SK-N-SH (cell line): ENCODE data around the gene NAXD. TPM values are rescaled to one million over a fixed set of nuclear protein-coding genes. Genes with fewer than 3 reads are reported as not detected.

Source experiments
- CTCF ChIA-PET: fragments of 300-600, 350-600 bp; formaldehyde crosslinking; extraction: SDS; loops from one replicate; lab custom pipeline; 2021; lab: Yijun Ruan, JAX
- POLR2A ChIA-PET: fragments of 350-600 bp; sonication (Branson Sonifier 250); formaldehyde crosslinking; extraction: SDS; loops from one replicate; lab custom pipeline; 2020; ENCODE audit warnings: antibody characterized with exemption, inconsistent platforms; lab: Yijun Ruan, JAX
- DNase-seq: peaks from one replicate; pipeline ENCODE4 v3.0.0; 2012
- H2AFZ ChIP-seq: fragments of 200-600 bp; sonication (generic); 2 replicates; pipeline ENCODE4 v1.8.1; 2016; ENCODE audit warnings: antibody characterized with exemption, mild to moderate bottlenecking, low read depth
- H3F3A ChIP-seq: fragments of 200-600 bp; sonication (generic); replicated peaks from 2 replicates; pipeline ENCODE3; 2016; ENCODE audit warnings: antibody characterized with exemption, mild to moderate bottlenecking; ENCODE audit not compliant: insufficient read depth
- H3K27ac ChIP-seq, 2 experiments: fragments of 200-500 bp in 1 of 2; fragments of 200-600 bp in 1 of 2; sonication (Bioruptor generic) in 1 of 2; sonication (generic), shearing (Covaris generic) in 1 of 2; 2 replicates each; pipeline versions ENCODE4 v1.5.1 to v1.6.1; 2014 to 2016; ENCODE audit warnings: low read depth in 2 of 2, inconsistent platforms in 1 of 2, low read length in 1 of 2, mild to moderate bottlenecking in 1 of 2, mixed read lengths in 1 of 2
- H3K27me3 ChIP-seq: fragments of 200-600 bp; sonication (generic), shearing (Covaris generic); 2 replicates; pipeline ENCODE4 v1.6.1; 2016; ENCODE audit warnings: mixed run types; ENCODE audit not compliant: insufficient read depth
- H3K36me3 ChIP-seq, 2 experiments: fragments of 200-500 bp in 1 of 2; fragments of 200-600 bp in 1 of 2; sonication (Bioruptor generic) in 1 of 2; sonication (generic) in 1 of 2; replicated peaks in 1 of 2; 2 replicates each; pipeline versions ENCODE3 to v1.5.1; 2014 to 2016; ENCODE audit warnings: low read length in 1 of 2, mild to moderate bottlenecking in 1 of 2; ENCODE audit not compliant: insufficient read depth in 2 of 2, control insufficient read depth in 1 of 2
- H3K4me1 ChIP-seq, 2 experiments: fragments of 200-500 bp in 1 of 2; fragments of 200-600 bp in 1 of 2; sonication (Bioruptor generic) in 1 of 2; sonication (generic), shearing (Covaris generic) in 1 of 2; 2 replicates each; pipeline versions ENCODE4 v1.5.1 to v1.6.1; 2014 to 2016; ENCODE audit warnings: low read depth in 1 of 2, low read length in 1 of 2, mixed run types in 1 of 2; ENCODE audit not compliant: insufficient read depth in 2 of 2, control insufficient read depth in 1 of 2
- H3K4me2 ChIP-seq: fragments of 200-600 bp; sonication (generic), shearing (Covaris generic); 2 replicates; pipeline ENCODE4 v1.6.1; 2017; ENCODE audit warnings: mixed run types
- H3K4me3 ChIP-seq, 2 experiments: fragments of 200-500 bp in 1 of 2; fragments of 200-600 bp in 1 of 2; sonication (Bioruptor generic) in 1 of 2; sonication (generic), shearing (Covaris generic) in 1 of 2; 2 replicates each; pipeline versions ENCODE4 v1.5.1 to v1.8.1; 2014 to 2016; ENCODE audit warnings: low read depth in 2 of 2, inconsistent platforms in 1 of 2, low read length in 1 of 2, mild to moderate bottlenecking in 1 of 2, mixed read lengths in 1 of 2, moderate library complexity in 1 of 2
- H3K79me2 ChIP-seq: fragments of 200-600 bp; sonication (generic); 2 replicates; pipeline ENCODE4 v1.8.1; 2017; ENCODE audit warnings: mild to moderate bottlenecking; ENCODE audit not compliant: insufficient read depth
- H3K9ac ChIP-seq: fragments of 200-600 bp; sonication (generic); 2 replicates; pipeline ENCODE4 v1.6.1; 2017; ENCODE audit warnings: mixed run types
- H3K9me2 ChIP-seq: fragments of 200-600 bp; sonication (generic); 2 replicates; pipeline ENCODE4 v1.6.1; 2017; ENCODE audit warnings: mixed run types
- H3K9me3 ChIP-seq: fragments of 200-600 bp; sonication (generic); 2 replicates; pipeline ENCODE4 v1.6.1; 2017; ENCODE audit warnings: mixed run types, mild to moderate bottlenecking, moderate library complexity
- H4K20me1 ChIP-seq: fragments of 200-600 bp; sonication (generic); 2 replicates; pipeline ENCODE4 v1.6.1; 2017; ENCODE audit warnings: mild to moderate bottlenecking, mixed run types; ENCODE audit not compliant: insufficient read depth
- CHD2 ChIP-seq: fragments of 150-350 bp; IDR thresholded peaks from 2 replicates; pipeline ENCODE4 v1.6.1; 2018; ENCODE audit warnings: low read length; ENCODE audit not compliant: partially characterized antibody
- EZH2phosphoT487 ChIP-seq: fragments of 200-600 bp; sonication (generic); IDR thresholded peaks from 2 replicates; pipeline ENCODE4 v1.6.1; 2017; ENCODE audit warnings: low read depth, mixed run types, mild to moderate bottlenecking, antibody characterized with exemption, moderate library complexity, borderline replicate concordance
- FOSL2 ChIP-seq: IDR thresholded peaks from 2 replicates; pipeline ENCODE4 v1.4.0; 2012; ENCODE audit warnings: low read depth, mild to moderate bottlenecking, moderate library complexity, borderline replicate concordance
- FOXM1 ChIP-seq: IDR thresholded peaks from 2 replicates; pipeline ENCODE4 v1.4.0; 2012; ENCODE audit warnings: low read depth, mild to moderate bottlenecking
- GABPA ChIP-seq: IDR thresholded peaks from 2 replicates; pipeline ENCODE4 v1.4.0; 2012; ENCODE audit warnings: low read depth, mild to moderate bottlenecking
- GATA2 ChIP-seq: sonication (generic); formaldehyde crosslinking; IDR thresholded peaks from 2 replicates; pipeline ENCODE4 v1.5.0; 2020; ENCODE audit warnings: mild to moderate bottlenecking, missing genetic modification reagents
- JUND ChIP-seq: IDR thresholded peaks from 2 replicates; pipeline ENCODE4 v1.4.0; 2012
- MXI1 ChIP-seq: IDR thresholded peaks from 2 replicates; pipeline ENCODE4 v1.6.1; 2012; ENCODE audit warnings: mild to moderate bottlenecking, low read depth, low read length, improper control_type of control experiment
- NFIC ChIP-seq: IDR thresholded peaks from 2 replicates; pipeline ENCODE4 v1.4.0; 2012; ENCODE audit warnings: borderline replicate concordance
- NRF1 ChIP-seq: IDR thresholded peaks from 2 replicates; pipeline ENCODE4 v1.6.1; 2012; ENCODE audit warnings: low read depth, mild to moderate bottlenecking, low read length
- RAD21 ChIP-seq: IDR thresholded peaks from 2 replicates; pipeline ENCODE4 v1.6.1; 2012; ENCODE audit warnings: mild to moderate bottlenecking, low read length
- RCOR1 ChIP-seq: fragments of 150-350 bp; IDR thresholded peaks from 2 replicates; pipeline ENCODE4 v1.6.1; 2017; ENCODE audit warnings: antibody characterized with exemption, low read length
- SIN3A ChIP-seq: IDR thresholded peaks from 2 replicates; pipeline ENCODE4 v1.6.1; 2012; ENCODE audit warnings: low read depth, mild to moderate bottlenecking, low read length, moderate library complexity, borderline replicate concordance
- SMC3 ChIP-seq: IDR thresholded peaks from 2 replicates; pipeline ENCODE4 v1.6.1; 2012; ENCODE audit warnings: low read depth, low read length, improper control_type of control experiment
- TAF1 ChIP-seq: IDR thresholded peaks from 2 replicates; pipeline ENCODE4 v1.6.1; 2012; ENCODE audit warnings: low read depth, mild to moderate bottlenecking, low read length, moderate library complexity, borderline replicate concordance
- TCF12 ChIP-seq: IDR thresholded peaks from 2 replicates; pipeline ENCODE4 v1.4.0; 2012
- TEAD4 ChIP-seq: IDR thresholded peaks from 2 replicates; pipeline ENCODE4 v1.4.0; 2012; ENCODE audit warnings: mild to moderate bottlenecking, borderline replicate concordance; ENCODE audit not compliant: insufficient read depth
- WGBS: methylation state at CpG from one replicate; pipeline ENCODE4 v1.1.6; 2017; ENCODE audit warnings: low lambda C conversion rate; 5-methylcytosine and 5-hydroxymethylcytosine counted together
- polyA plus RNA-seq, 3 experiments: library from polyadenylated mRNA; depleted of rRNA; stranded (reverse); fragments of >200 nt; gene quantifications; 2 replicates each; pipeline ENCODE4 v1.2.3, GENCODE V29; 2012
- TF ChIP-seq, protein P1 (sequence below): IDR thresholded peaks from 2 replicates; pipeline ENCODE4 v1.4.0; 2012; ENCODE audit warnings: low read depth, borderline replicate concordance
- TF ChIP-seq, protein P2 (sequence below): fragments of 150-350 bp; IDR thresholded peaks from 2 replicates; pipeline ENCODE4 v1.6.1; 2017; ENCODE audit warnings: antibody characterized with exemption, low read length, low read depth, borderline replicate concordance
- TF ChIP-seq, protein P3 (sequence below): fragments of 200-600 bp; sonication (generic); IDR thresholded peaks from 2 replicates; pipeline ENCODE4 v1.6.1; 2017; ENCODE audit warnings: antibody characterized with exemption, mild to moderate bottlenecking, moderate library complexity

The NAXD gene
- polyA plus RNA-seq, 1 of the 3 experiments (the other 2 are of a cell fraction) = 32.4 TPM

DNA sequence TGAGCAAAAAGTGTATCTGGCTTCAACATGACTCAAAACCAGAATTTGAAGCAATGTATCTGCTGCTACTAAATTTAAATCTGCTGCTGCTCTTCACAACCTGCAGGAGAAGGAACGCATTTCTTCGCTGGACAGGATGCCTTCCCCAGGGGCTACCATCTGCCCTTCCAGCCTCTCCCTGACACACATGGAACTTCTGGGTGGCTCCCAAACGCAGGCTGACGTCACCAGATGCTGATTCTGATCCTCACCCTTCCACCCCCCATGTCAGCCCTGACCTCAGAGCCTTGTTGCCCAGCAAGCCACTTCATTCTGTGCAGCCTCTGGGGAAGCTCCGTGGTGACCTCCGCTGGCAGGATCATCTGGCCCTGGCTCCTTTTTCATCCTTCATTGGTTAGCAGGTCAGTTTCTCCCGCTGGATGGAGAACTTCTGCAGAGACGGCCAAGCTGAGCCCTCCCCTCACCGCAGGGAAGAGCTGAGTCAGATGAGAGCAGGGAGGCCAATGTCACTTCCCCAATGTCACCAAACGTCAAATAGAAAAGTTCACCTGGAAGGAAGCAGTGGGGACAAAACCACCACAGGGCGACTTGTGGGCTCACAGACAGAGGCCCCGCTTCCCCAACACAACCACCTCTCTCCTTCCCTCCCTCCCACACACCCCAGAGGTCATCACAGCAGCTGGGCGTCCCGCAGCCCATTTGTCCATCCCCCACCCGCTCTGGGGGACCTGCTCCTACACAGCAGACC is 39.8 kb upstream of the NAXD start:
- Histone ChIP-seq H3F3A (no peaks in the 10 kb centered on the region), H2AFZ (no peak overlapping the region), H3K9me2 (no peaks in the 10 kb centered on the region), H3K27ac (no peak overlapping the region), H3K9me3 (no peaks in the 10 kb centered on the region), H3K4me1 (peaks cover 0 to 4% of the 10 kb centered on the region in 2 experiments; a peak in 1 of 4 replicates), H3K4me3 (no peak overlapping the region)
- WGBS = 55% methylated on average over 10 of the region's 15 CpGs
- peak; percentile 44 for DNase-seq
- POLR2A ChIA-PET = no interaction called here
- peak; percentile 37 for TF ChIP-seq RAD21
- TF ChIP-seq, protein P1, sequence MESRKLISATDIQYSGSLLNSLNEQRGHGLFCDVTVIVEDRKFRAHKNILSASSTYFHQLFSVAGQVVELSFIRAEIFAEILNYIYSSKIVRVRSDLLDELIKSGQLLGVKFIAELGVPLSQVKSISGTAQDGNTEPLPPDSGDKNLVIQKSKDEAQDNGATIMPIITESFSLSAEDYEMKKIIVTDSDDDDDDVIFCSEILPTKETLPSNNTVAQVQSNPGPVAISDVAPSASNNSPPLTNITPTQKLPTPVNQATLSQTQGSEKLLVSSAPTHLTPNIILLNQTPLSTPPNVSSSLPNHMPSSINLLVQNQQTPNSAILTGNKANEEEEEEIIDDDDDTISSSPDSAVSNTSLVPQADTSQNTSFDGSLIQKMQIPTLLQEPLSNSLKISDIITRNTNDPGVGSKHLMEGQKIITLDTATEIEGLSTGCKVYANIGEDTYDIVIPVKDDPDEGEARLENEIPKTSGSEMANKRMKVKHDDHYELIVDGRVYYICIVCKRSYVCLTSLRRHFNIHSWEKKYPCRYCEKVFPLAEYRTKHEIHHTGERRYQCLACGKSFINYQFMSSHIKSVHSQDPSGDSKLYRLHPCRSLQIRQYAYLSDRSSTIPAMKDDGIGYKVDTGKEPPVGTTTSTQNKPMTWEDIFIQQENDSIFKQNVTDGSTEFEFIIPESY = no peak
- TF ChIP-seq SMC3 = 0 out of 2 replicates have a peak, but pooled peaks have one; percentile 15
- TF ChIP-seq TCF12 = no peak
- no peak for TF ChIP-seq MXI1
- no peak for TF ChIP-seq EZH2phosphoT487
- TF ChIP-seq, all 33 proteins: peak for 2
- H3K36me3 ChIP-seq = no peaks in the 10 kb centered on the region
- no peaks in the 10 kb centered on the region for H4K20me1 ChIP-seq
- no peak overlapping the region for H3K4me2 ChIP-seq
- CTCF ChIA-PET = interaction anchor here (0.7 to 1.2 kb wide), 2 partner anchors 119 to 142 kb away, joined by 3 read pairs; no protein-coding TSS in a partner anchor
- no peaks in the 10 kb centered on the region for H3K79me2 ChIP-seq
- no peak overlapping the region for H3K9ac ChIP-seq
- H3K27me3 ChIP-seq = peaks cover 12% of the 10 kb centered on the region; the same call in 1 of the 2 replicates

DNA sequence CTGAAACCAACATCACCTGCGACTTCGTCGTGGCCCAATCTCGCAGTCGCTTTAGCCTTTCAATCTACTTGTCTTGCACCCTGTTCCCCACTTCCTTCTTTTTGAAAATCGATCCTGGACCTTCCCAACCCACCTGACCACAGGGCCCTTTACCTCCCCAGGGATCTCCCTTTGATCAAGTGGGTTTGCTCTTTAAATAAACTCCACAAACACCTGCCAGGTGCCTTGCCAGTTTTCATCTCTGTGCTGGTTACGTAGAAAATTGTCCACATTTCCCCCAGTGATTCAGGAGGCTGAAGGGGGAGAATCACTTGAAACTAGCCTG is 39.3 kb upstream of the NAXD start:
- peaks cover 12% of the 10 kb centered on the region; the same call in 1 of the 2 replicates for H3K27me3 ChIP-seq
- TF ChIP-seq NRF1 = no peak
- TF ChIP-seq, protein P1 = no peak
- TF ChIP-seq, protein P2, sequence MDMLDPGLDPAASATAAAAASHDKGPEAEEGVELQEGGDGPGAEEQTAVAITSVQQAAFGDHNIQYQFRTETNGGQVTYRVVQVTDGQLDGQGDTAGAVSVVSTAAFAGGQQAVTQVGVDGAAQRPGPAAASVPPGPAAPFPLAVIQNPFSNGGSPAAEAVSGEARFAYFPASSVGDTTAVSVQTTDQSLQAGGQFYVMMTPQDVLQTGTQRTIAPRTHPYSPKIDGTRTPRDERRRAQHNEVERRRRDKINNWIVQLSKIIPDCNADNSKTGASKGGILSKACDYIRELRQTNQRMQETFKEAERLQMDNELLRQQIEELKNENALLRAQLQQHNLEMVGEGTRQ = no peak
- no peak for TF ChIP-seq FOSL2
- TF ChIP-seq TCF12 = no peak
- TF ChIP-seq CHD2 = no peak
- no peak for TF ChIP-seq FOXM1
- TF ChIP-seq, protein P3, sequence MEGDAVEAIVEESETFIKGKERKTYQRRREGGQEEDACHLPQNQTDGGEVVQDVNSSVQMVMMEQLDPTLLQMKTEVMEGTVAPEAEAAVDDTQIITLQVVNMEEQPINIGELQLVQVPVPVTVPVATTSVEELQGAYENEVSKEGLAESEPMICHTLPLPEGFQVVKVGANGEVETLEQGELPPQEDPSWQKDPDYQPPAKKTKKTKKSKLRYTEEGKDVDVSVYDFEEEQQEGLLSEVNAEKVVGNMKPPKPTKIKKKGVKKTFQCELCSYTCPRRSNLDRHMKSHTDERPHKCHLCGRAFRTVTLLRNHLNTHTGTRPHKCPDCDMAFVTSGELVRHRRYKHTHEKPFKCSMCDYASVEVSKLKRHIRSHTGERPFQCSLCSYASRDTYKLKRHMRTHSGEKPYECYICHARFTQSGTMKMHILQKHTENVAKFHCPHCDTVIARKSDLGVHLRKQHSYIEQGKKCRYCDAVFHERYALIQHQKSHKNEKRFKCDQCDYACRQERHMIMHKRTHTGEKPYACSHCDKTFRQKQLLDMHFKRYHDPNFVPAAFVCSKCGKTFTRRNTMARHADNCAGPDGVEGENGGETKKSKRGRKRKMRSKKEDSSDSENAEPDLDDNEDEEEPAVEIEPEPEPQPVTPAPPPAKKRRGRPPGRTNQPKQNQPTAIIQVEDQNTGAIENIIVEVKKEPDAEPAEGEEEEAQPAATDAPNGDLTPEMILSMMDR = no peak
- TF ChIP-seq GABPA = no peak
- TF ChIP-seq TEAD4 = no peak
- TF ChIP-seq JUND = no peak
- no peak for TF ChIP-seq RAD21
- no peak for TF ChIP-seq GATA2 (CRISPR knock-in tag)
- no peak for TF ChIP-seq RCOR1
- no peak for TF ChIP-seq NFIC
- no peak for TF ChIP-seq TAF1
- no peak for TF ChIP-seq SIN3A

More for the DNA sequence above, 39.3 kb upstream of the NAXD start:
- Histone ChIP-seq H3F3A (no peaks in the 10 kb centered on the region), H3K79me2 (no peaks in the 10 kb centered on the region), H3K4me3 (no peak overlapping the region), H3K36me3 (no peaks in the 10 kb centered on the region), H4K20me1 (no peaks in the 10 kb centered on the region), H3K9me2 (no peaks in the 10 kb centered on the region), H2AFZ (no peak overlapping the region), H3K9me3 (no peaks in the 10 kb centered on the region), H3K4me2 (no peak overlapping the region), H3K4me1 (peaks cover 0 to 4% of the 10 kb centered on the region in 2 experiments; a peak in 1 of 4 replicates), H3K27ac (no peak overlapping the region), H3K9ac (no peak overlapping the region)
- ChIA-PET POLR2A (no interaction called here), CTCF (interaction anchor here (1.2 kb wide), 1 partner anchor 120 kb away, joined by 3 read pairs; no protein-coding TSS in a partner anchor)
- WGBS = 83% methylated on average over 7 of the region's 7 CpGs
- no peak for DNase-seq
